GM18511 (cell line): ENCODE measurements around the gene ADAP1.
A peak's percentile ranks its signal among the peaks of the same experiment; 100 is the strongest.

Experiments used
- ATAC-seq: cut with Tn5 transposase; IDR thresholded peaks from one replicate; pipeline ENCODE4 v1.9.1; 2021; ENCODE audit warnings: mild to moderate bottlenecking, moderate library complexity; ENCODE audit not compliant: unreplicated experiment

ADAP1 gene

GRCh38 chr7:940599-941408, 13.7 kb downstream of the ADAP1 start:
- ATAC-seq = no peak

- ATAC-seq = no peak
Measured at GRCh38 chr7:939843-940242, 14.6 kb downstream of the ADAP1 start.

- ATAC-seq = no peak
Measured at GRCh38 chr7:938546-939185, 15.8 kb downstream of the ADAP1 start.

- ATAC-seq = no peak
Measured at GRCh38 chr7:937856-938484, 16.5 kb downstream of the ADAP1 start.

GRCh38 chr7:936386-937054, 18.0 kb downstream of the ADAP1 start:
- peak; percentile 87 for ATAC-seq

GRCh38 chr7:935874-936385, 18.6 kb downstream of the ADAP1 start:
- ATAC-seq = no peak

- no peak for ATAC-seq
Measured at GRCh38 chr7:935164-935873, 19.2 kb downstream of the ADAP1 start.

GRCh38 chr7:934469-935163, 19.9 kb downstream of the ADAP1 start:
- ATAC-seq = no peak

- no peak for ATAC-seq
Measured at GRCh38 chr7:932651-932975, 21.9 kb downstream of the ADAP1 start.

GRCh38 chr7:931871-932650, 22.4 kb downstream of the ADAP1 start:
- ATAC-seq = no peak

GRCh38 chr7:930975-931758, 23.3 kb downstream of the ADAP1 start:
- ATAC-seq = no peak

GRCh38 chr7:929311-929711, 25.2 kb downstream of the ADAP1 start:
- no peak for ATAC-seq

GRCh38 chr7:927031-927671, 27.3 kb downstream of the ADAP1 start:
- no peak for ATAC-seq

GRCh38 chr7:926061-927030, 28.1 kb downstream of the ADAP1 start:
- ATAC-seq = no peak

GRCh38 chr7:925601-926000, 28.9 kb downstream of the ADAP1 start:
- no peak for ATAC-seq

GRCh38 chr7:924541-925231, 29.8 kb downstream of the ADAP1 start:
- ATAC-seq = peak; percentile 67
